ENCODE measurements around the gene B3GALT6.

DNA sequence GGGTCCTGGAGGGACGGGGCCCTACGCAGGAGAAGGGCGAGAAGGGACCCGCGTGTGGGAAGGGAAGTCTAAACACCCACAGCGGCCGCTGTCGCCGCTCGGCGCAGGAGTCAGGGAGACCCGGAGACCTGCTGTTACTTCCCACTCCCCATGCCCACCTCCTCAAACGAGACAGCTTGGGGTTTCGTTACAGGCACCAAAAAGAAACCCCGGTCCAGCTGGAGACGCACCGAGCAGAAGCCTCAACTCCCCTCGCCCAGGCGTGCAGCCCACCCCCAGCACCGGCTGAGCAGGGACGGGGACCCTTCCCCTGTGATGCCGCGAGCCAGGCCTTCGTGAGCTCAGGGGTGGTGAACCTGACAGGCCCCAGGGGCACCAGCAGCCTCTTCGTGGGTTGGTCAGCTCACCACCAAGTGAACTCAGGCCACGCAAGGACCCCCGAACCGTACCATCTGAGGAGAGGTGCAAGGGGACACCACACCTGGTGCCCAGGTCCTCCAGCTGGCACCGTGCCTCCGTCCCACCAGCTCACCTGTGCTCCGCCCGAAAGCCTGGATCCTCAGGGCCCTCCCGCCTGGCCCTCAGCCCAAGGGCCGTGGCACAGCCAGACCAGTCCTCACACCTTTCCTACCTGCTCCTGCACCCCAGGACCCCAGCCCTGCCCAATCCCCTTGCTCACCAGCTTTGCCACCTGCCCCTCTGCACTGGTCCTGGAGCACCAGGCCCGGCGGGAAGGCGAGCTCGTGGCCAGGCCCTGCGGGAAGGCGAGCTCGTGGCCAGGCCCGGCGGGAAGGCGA is 5.3 kb upstream of the B3GALT6 start:
- TF ChIP-seq, protein P1, sequence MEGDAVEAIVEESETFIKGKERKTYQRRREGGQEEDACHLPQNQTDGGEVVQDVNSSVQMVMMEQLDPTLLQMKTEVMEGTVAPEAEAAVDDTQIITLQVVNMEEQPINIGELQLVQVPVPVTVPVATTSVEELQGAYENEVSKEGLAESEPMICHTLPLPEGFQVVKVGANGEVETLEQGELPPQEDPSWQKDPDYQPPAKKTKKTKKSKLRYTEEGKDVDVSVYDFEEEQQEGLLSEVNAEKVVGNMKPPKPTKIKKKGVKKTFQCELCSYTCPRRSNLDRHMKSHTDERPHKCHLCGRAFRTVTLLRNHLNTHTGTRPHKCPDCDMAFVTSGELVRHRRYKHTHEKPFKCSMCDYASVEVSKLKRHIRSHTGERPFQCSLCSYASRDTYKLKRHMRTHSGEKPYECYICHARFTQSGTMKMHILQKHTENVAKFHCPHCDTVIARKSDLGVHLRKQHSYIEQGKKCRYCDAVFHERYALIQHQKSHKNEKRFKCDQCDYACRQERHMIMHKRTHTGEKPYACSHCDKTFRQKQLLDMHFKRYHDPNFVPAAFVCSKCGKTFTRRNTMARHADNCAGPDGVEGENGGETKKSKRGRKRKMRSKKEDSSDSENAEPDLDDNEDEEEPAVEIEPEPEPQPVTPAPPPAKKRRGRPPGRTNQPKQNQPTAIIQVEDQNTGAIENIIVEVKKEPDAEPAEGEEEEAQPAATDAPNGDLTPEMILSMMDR (IDR thresholded peaks at IDR 0.05) = no peak
- no peak for TF ChIP-seq EZH2phosphoT487 (IDR thresholded peaks at IDR 0.05)
